Measurements from ENCODE around the gene MCU. TPM values are rescaled to one million over a fixed set of nuclear protein-coding genes. Genes with fewer than 3 reads are reported as not detected.
"Not testable (repeated sequence)": the region's sequence is repeated elsewhere in the genome, so short reads cannot be mapped to it uniquely, and the experiment has no call there.

MCU gene
- polyA plus RNA-seq, 4 donors, result 43.3 to 70.4 (median 48.7) TPM

DNA sequence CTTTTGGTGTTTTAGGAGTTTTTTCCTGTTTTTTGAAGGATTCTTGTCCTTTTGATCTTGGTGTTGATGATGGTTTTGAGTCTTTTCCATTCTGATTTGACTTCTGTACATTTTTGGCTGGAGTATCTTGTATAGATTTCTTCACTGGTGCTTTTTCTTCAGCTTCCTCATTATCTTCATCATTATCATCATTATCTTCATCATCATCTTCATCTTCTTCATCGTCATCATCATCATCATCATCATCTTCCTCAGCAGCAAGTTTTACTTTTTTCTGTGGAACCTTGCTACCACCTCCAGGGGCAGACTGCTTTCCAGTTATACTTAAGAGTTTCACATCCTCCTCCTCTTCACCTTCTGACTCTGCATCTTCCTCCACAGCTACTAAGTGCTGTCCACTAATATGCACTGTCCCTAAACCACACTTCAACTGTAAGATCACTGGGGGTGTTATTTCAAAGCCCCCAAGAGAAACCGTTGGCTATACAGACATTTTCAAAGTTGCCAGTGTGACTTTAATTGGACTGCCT lies 225.9 kb downstream of the MCU start:
- H3K27ac ChIP-seq (ENCODE audit: low read depth in 1 of 3, low read length in 2 of 3); DNase-seq; H3K4me3 ChIP-seq (ENCODE audit: low read depth in 1 of 3, low read length in 3 of 3); H3K4me1 ChIP-seq (ENCODE audit: control insufficient read depth in 3 of 3, insufficient read depth in 2 of 3, low read depth in 1 of 3, low read length in 2 of 3); H3K36me3 ChIP-seq (ENCODE audit: control insufficient read depth in 3 of 3, insufficient read depth in 2 of 3, low read depth in 1 of 3, low read length in 3 of 3); FAIRE-seq; H3K27me3 ChIP-seq (ENCODE audit: control insufficient read depth in 3 of 3, insufficient read depth in 3 of 3, low read length in 3 of 3); H3K9me3 ChIP-seq (ENCODE audit: control insufficient read depth in 2 of 2, insufficient read depth in 1 of 2, low read depth in 1 of 2, low read length in 1 of 2): not testable (repeated sequence)
- 77 to 80% (median 79%) methylated on average over 2 of the region's 2 CpGs for WGBS, 3 donors

DNA sequence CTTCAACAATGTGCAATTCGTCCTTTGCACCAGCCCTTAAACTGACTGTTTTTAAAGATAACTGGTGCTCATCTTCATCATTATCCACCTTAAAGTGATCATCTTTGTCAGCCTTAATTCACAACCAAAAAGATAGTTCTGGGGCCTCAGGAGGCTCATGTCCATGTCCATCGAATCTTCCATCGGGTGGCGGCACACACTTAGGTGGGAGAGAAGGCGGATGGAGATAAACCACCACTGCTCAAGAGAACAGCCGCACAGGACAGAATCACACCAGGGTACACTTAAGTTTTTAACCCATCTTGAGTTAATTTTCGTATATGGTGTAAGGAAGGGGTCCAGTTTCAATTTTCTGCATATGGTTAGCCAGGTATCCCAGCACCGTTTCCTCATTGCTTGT lies 226.4 kb downstream of the MCU start:
- Histone ChIP-seq H3K4me1 (ENCODE audit: control insufficient read depth in 3 of 3, insufficient read depth in 2 of 3, low read depth in 1 of 3, low read length in 2 of 3) (no peaks in the 10 kb centered on the region), H3K36me3 (ENCODE audit: control insufficient read depth in 3 of 3, insufficient read depth in 2 of 3, low read depth in 1 of 3, low read length in 3 of 3) (peaks cover 0 to 1% (median 0%) of the 10 kb centered on the region in 3 donors), H3K4me3 (ENCODE audit: low read depth in 1 of 3, low read length in 3 of 3) (no peak overlapping the region), H3K27ac (ENCODE audit: low read depth in 1 of 3, low read length in 2 of 3) (no peak overlapping the region), H3K9me3 (ENCODE audit: control insufficient read depth in 2 of 2, insufficient read depth in 1 of 2, low read depth in 1 of 2, low read length in 1 of 2) (peaks cover 0 to 6% of the 10 kb centered on the region in 2 donors), H3K27me3 (ENCODE audit: control insufficient read depth in 3 of 3, insufficient read depth in 3 of 3, low read length in 3 of 3) (no peaks in the 10 kb centered on the region)
- FAIRE-seq, result no peak
- DNase-seq, result no peak
- 91 to 94% (median 92%) methylated on average over 8 of the region's 8 CpGs for WGBS, 3 donors

DNA sequence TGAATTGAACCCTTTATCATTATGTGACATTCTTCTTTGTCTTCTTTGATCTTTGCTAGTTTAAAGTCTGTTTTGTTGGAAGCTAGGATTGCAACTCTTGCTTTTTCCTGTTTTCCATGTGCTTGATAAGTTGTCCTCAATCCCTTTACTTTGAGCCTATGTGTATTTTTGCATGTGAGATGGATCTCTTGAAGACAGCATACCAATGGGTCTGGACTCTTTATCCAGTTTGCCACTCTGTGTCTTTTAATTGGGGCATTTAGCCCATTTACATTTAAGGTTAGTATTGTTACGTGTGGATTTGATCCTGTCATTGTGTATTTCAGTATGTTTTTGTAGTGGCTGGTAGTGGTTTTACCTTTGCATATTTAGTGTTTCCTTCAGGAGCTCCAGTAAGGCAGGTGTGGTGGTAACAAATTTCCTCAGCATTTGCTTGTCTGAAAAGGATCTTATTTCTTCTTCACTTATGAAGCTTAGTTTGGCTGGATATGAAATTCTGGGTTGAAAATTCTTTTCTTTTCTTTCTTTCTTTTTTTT lies 229.3 kb downstream of the MCU start:
- H3K27ac ChIP-seq (ENCODE audit: low read depth in 1 of 3, low read length in 2 of 3); H3K4me1 ChIP-seq (ENCODE audit: control insufficient read depth in 3 of 3, insufficient read depth in 2 of 3, low read depth in 1 of 3, low read length in 2 of 3); H3K4me3 ChIP-seq (ENCODE audit: low read depth in 1 of 3, low read length in 3 of 3); H3K27me3 ChIP-seq (ENCODE audit: control insufficient read depth in 3 of 3, insufficient read depth in 3 of 3, low read length in 3 of 3); FAIRE-seq; H3K9me3 ChIP-seq (ENCODE audit: control insufficient read depth in 2 of 2, insufficient read depth in 1 of 2, low read depth in 1 of 2, low read length in 1 of 2); DNase-seq; H3K36me3 ChIP-seq (ENCODE audit: control insufficient read depth in 3 of 3, insufficient read depth in 2 of 3, low read depth in 1 of 3, low read length in 3 of 3): not testable (repeated sequence)
- WGBS, 3 donors, result 85 to 100% (median 89%) methylated on average over 1 of the region's 1 CpG

DNA sequence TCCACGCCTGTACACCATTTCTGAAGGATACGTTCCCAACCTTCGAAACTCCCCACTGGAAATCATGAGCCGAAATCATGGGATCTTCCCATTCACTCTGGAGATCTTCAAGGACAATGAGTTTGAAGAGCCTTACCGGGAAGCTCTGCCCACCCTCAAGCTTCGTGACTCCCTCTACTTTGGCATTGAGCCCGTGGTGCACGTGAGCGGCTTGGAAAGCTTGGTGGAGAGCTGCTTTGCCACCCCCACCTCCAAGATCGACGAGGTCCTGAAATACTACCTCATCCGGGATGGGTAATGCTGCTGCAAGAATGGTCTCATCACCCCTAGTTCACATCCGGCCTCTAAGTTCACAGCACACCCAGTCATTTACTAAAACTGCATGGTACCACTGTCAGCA lies 232.4 kb downstream of the MCU start:
- DNase-seq (no peak), FAIRE-seq (no peak)
- no peaks in the 10 kb centered on the region for H3K27me3 ChIP-seq (ENCODE audit: control insufficient read depth in 3 of 3, insufficient read depth in 3 of 3, low read length in 3 of 3)
- H3K4me1 ChIP-seq (ENCODE audit: control insufficient read depth in 3 of 3, insufficient read depth in 2 of 3, low read depth in 1 of 3, low read length in 2 of 3), result no peaks in the 10 kb centered on the region
- H3K27ac ChIP-seq (ENCODE audit: low read depth in 1 of 3, low read length in 2 of 3), result no peak overlapping the region
- peaks cover 0 to 4% (median 0%) of the 10 kb centered on the region in 3 donors for H3K36me3 ChIP-seq (ENCODE audit: control insufficient read depth in 3 of 3, insufficient read depth in 2 of 3, low read depth in 1 of 3, low read length in 3 of 3)
- WGBS, 3 donors, result 95 to 96% (median 96%) methylated on average over 13 of the region's 13 CpGs
- H3K4me3 ChIP-seq (ENCODE audit: low read depth in 1 of 3, low read length in 3 of 3), result no peak overlapping the region
- peaks cover 0 to 6% of the 10 kb centered on the region in 2 donors for H3K9me3 ChIP-seq (ENCODE audit: control insufficient read depth in 2 of 2, insufficient read depth in 1 of 2, low read depth in 1 of 2, low read length in 1 of 2)

GRCh38 chr10:72925951-72926465 lies 234.1 kb downstream of the MCU start:
- no peak for FAIRE-seq
- Histone ChIP-seq H3K36me3 (ENCODE audit: control insufficient read depth in 3 of 3, insufficient read depth in 2 of 3, low read depth in 1 of 3, low read length in 3 of 3) (peaks cover 0 to 4% (median 0%) of the 10 kb centered on the region in 3 donors), H3K4me1 (ENCODE audit: control insufficient read depth in 3 of 3, insufficient read depth in 2 of 3, low read depth in 1 of 3, low read length in 2 of 3) (no peaks in the 10 kb centered on the region), H3K27ac (ENCODE audit: low read depth in 1 of 3, low read length in 2 of 3) (no peak overlapping the region), H3K4me3 (ENCODE audit: low read depth in 1 of 3, low read length in 3 of 3) (no peak overlapping the region), H3K9me3 (ENCODE audit: control insufficient read depth in 2 of 2, insufficient read depth in 1 of 2, low read depth in 1 of 2, low read length in 1 of 2) (peaks cover 0 to 6% of the 10 kb centered on the region in 2 donors), H3K27me3 (ENCODE audit: control insufficient read depth in 3 of 3, insufficient read depth in 3 of 3, low read length in 3 of 3) (no peaks in the 10 kb centered on the region)
- DNase-seq, result no peak
- 92 to 93% (median 92%) methylated on average over 3 of the region's 3 CpGs for WGBS, 3 donors

- no peak for FAIRE-seq
Observed at GRCh38 chr10:72927485-72927884, 235.5 kb downstream of the MCU start.

DNA sequence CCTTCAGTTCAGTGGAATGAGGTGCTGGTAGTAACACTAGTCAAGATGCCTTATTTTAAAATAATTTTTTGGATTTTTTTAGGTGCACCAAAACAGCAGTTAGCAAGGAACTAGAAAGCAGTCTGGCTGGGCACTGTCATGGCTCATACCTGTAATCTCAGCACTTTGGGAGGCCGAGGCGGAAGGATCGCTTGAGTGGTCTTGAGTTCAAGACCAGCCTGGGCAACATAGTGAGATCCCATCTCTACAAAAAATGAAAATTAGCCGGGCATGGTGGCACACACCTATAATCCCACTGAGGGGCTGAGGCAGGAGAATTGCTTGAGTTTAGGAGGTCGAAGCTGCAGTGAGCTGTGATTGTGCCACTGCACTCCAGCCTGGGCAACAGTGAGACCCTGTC lies 236.9 kb downstream of the MCU start:
- no peak overlapping the region for H3K4me3 ChIP-seq (ENCODE audit: low read depth in 1 of 3, low read length in 3 of 3)
- no peaks in the 10 kb centered on the region for H3K4me1 ChIP-seq (ENCODE audit: control insufficient read depth in 3 of 3, insufficient read depth in 2 of 3, low read depth in 1 of 3, low read length in 2 of 3)
- H3K27me3 ChIP-seq (ENCODE audit: control insufficient read depth in 3 of 3, insufficient read depth in 3 of 3, low read length in 3 of 3), result peaks cover 0 to 2% (median 0%) of the 10 kb centered on the region in 3 donors
- no peaks in the 10 kb centered on the region for H3K9me3 ChIP-seq (ENCODE audit: control insufficient read depth in 2 of 2, insufficient read depth in 1 of 2, low read depth in 1 of 2, low read length in 1 of 2)
- 88 to 93% (median 90%) methylated on average over 5 of the region's 5 CpGs for WGBS, 3 donors
- peaks cover 0 to 20% (median 2%) of the 10 kb centered on the region in 3 donors for H3K36me3 ChIP-seq (ENCODE audit: control insufficient read depth in 3 of 3, insufficient read depth in 2 of 3, low read depth in 1 of 3, low read length in 3 of 3)
- no peak overlapping the region for H3K27ac ChIP-seq (ENCODE audit: low read depth in 1 of 3, low read length in 2 of 3)
- FAIRE-seq, result no peak
- no peak for DNase-seq

More at GRCh38 chr10:72927485-72927884, 235.5 kb downstream of the MCU start:
- Histone ChIP-seq H3K4me3 (ENCODE audit: low read depth in 1 of 3, low read length in 3 of 3) (no peak overlapping the region), H3K27me3 (ENCODE audit: control insufficient read depth in 3 of 3, insufficient read depth in 3 of 3, low read length in 3 of 3) (peaks cover 0 to 2% (median 0%) of the 10 kb centered on the region in 3 donors), H3K27ac (ENCODE audit: low read depth in 1 of 3, low read length in 2 of 3) (no peak overlapping the region), H3K36me3 (ENCODE audit: control insufficient read depth in 3 of 3, insufficient read depth in 2 of 3, low read depth in 1 of 3, low read length in 3 of 3) (peaks cover 0 to 11% (median 0%) of the 10 kb centered on the region in 3 donors), H3K4me1 (ENCODE audit: control insufficient read depth in 3 of 3, insufficient read depth in 2 of 3, low read depth in 1 of 3, low read length in 2 of 3) (no peaks in the 10 kb centered on the region), H3K9me3 (ENCODE audit: control insufficient read depth in 2 of 2, insufficient read depth in 1 of 2, low read depth in 1 of 2, low read length in 1 of 2) (no peaks in the 10 kb centered on the region)
- WGBS, 3 donors, result 61 to 76% (median 76%) methylated on average over 5 of the region's 5 CpGs
- no peak for DNase-seq

DNA sequence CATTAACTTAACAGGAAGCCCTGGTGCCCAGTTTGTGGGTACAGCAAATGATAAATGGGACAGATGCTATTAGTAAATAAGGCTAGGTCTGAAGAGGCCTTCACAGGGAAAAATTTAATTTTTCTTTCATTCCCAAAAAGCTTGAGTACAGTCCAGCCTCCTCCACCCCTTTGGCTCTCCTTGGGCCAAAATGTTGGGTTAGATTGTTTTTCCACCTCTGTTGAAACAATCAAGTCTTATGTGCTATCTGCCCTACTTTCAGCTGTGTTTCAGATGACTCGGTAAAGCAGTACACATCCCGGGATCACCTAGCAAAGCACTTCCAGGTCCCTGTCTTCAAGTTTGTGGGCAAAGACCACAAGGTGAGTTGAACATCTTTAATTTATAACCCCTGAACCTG lies 238.3 kb downstream of the MCU start:
- DNase-seq (no peak), FAIRE-seq (no peak)
- no peak overlapping the region for H3K27ac ChIP-seq (ENCODE audit: low read depth in 1 of 3, low read length in 2 of 3)
- H3K4me3 ChIP-seq (ENCODE audit: low read depth in 1 of 3, low read length in 3 of 3), result no peak overlapping the region
- peaks cover 0 to 33% (median 10%) of the 10 kb centered on the region in 3 donors for H3K36me3 ChIP-seq (ENCODE audit: control insufficient read depth in 3 of 3, insufficient read depth in 2 of 3, low read depth in 1 of 3, low read length in 3 of 3)
- H3K4me1 ChIP-seq (ENCODE audit: control insufficient read depth in 3 of 3, insufficient read depth in 2 of 3, low read depth in 1 of 3, low read length in 2 of 3), result no peaks in the 10 kb centered on the region
- WGBS, 3 donors, result 93 to 97% (median 94%) methylated on average over 2 of the region's 2 CpGs
- peaks cover 0 to 2% (median 0%) of the 10 kb centered on the region in 3 donors for H3K27me3 ChIP-seq (ENCODE audit: control insufficient read depth in 3 of 3, insufficient read depth in 3 of 3, low read length in 3 of 3)
- H3K9me3 ChIP-seq (ENCODE audit: control insufficient read depth in 2 of 2, insufficient read depth in 1 of 2, low read depth in 1 of 2, low read length in 1 of 2), result no peaks in the 10 kb centered on the region
